Measurements from ENCODE around the gene RELL2.
"Not testable (repeated sequence)": the region's sequence is repeated elsewhere in the genome, so short reads cannot be mapped to it uniquely, and the experiment has no call there.

DNA sequence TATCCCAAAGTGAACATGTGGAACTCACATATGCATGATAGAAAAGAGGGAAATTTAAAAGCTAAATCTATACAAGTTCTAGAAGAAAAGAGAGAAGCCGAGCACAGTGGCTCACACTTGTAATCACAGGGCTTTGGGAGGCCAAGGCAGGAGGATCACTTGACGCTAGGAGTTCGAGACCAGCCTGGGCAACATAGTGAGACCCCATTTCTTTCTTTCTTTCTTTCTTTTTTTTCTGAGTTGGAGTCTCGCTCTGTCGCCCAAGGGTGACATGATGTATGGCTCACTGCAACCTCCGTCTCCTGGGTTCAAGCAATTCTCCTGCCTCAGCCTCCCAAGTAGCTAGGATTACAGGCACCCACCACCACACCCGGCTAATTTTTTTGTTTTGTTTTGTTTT is 26.9 kb upstream of the RELL2 start:
- TF ChIP-seq, protein P1, sequence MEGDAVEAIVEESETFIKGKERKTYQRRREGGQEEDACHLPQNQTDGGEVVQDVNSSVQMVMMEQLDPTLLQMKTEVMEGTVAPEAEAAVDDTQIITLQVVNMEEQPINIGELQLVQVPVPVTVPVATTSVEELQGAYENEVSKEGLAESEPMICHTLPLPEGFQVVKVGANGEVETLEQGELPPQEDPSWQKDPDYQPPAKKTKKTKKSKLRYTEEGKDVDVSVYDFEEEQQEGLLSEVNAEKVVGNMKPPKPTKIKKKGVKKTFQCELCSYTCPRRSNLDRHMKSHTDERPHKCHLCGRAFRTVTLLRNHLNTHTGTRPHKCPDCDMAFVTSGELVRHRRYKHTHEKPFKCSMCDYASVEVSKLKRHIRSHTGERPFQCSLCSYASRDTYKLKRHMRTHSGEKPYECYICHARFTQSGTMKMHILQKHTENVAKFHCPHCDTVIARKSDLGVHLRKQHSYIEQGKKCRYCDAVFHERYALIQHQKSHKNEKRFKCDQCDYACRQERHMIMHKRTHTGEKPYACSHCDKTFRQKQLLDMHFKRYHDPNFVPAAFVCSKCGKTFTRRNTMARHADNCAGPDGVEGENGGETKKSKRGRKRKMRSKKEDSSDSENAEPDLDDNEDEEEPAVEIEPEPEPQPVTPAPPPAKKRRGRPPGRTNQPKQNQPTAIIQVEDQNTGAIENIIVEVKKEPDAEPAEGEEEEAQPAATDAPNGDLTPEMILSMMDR (IDR thresholded peaks at IDR 0.05; ENCODE audit: insufficient read depth, low read length): not testable (repeated sequence)
- TF ChIP-seq POLR2AphosphoS5 (IDR thresholded peaks at IDR 0.05; ENCODE audit: low read depth); GABPA (IDR thresholded peaks at IDR 0.05; ENCODE audit: low read depth); SPI1 (IDR thresholded peaks at IDR 0.05; ENCODE audit: borderline replicate concordance, low read depth): not testable (repeated sequence)
- TF ChIP-seq, protein P2, sequence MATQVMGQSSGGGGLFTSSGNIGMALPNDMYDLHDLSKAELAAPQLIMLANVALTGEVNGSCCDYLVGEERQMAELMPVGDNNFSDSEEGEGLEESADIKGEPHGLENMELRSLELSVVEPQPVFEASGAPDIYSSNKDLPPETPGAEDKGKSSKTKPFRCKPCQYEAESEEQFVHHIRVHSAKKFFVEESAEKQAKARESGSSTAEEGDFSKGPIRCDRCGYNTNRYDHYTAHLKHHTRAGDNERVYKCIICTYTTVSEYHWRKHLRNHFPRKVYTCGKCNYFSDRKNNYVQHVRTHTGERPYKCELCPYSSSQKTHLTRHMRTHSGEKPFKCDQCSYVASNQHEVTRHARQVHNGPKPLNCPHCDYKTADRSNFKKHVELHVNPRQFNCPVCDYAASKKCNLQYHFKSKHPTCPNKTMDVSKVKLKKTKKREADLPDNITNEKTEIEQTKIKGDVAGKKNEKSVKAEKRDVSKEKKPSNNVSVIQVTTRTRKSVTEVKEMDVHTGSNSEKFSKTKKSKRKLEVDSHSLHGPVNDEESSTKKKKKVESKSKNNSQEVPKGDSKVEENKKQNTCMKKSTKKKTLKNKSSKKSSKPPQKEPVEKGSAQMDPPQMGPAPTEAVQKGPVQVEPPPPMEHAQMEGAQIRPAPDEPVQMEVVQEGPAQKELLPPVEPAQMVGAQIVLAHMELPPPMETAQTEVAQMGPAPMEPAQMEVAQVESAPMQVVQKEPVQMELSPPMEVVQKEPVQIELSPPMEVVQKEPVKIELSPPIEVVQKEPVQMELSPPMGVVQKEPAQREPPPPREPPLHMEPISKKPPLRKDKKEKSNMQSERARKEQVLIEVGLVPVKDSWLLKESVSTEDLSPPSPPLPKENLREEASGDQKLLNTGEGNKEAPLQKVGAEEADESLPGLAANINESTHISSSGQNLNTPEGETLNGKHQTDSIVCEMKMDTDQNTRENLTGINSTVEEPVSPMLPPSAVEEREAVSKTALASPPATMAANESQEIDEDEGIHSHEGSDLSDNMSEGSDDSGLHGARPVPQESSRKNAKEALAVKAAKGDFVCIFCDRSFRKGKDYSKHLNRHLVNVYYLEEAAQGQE (IDR thresholded peaks at IDR 0.05; ENCODE audit: insufficient replicate concordance, low read depth): not testable (repeated sequence)
